CD1c-positive myeloid dendritic cell (primary cell): ENCODE results near the gene C17orf107.
A peak's percentile ranks its signal among the peaks of the same experiment; 100 is the strongest.

ENCODE experiments used
- DNase-seq: peaks from one replicate; pipeline ENCODE4 v3.0.0-alpha.2; 2016; ENCODE audit errors: extremely low spot score

Gene C17orf107

DNA sequence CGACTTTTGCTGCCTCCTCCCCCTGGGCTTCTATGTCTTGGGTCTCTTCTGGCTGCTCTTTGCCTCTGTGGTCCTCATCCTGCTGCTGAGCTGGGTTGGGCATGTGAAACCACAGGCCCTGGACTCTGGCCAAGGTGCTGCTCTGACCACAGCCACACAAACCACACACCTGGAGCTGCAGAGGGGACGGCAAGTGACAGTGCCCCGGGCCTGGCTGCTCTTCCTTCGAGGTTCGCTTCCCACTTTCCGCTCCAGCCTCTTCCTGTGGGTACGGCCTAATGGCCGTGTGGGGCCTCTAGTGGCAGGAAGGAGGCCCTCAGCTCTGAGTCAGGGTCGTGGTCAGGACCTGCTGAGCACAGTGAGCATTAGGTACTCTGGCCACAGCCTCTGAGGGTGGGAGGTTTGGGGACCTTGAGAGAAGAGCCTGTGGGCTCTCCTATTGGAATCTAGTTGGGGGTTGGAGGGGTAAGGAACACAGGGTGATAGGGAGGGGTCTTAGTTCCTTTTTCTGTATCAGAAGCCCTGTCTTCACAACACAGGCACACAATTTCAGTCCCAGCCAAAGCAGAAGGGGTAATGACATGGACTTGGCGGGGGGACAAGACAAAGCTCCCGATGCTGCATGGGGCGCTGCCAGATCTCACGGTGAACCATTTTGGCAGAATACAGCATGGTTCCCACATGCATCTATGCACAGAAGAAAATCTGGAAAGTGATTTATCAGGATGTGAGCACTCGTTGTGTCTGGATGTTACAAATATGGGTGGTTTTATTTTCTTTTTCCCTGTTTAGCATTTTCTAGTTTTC is 35.0 kb downstream of the C17orf107 start:
- peak; percentile 49 for DNase-seq

DNA sequence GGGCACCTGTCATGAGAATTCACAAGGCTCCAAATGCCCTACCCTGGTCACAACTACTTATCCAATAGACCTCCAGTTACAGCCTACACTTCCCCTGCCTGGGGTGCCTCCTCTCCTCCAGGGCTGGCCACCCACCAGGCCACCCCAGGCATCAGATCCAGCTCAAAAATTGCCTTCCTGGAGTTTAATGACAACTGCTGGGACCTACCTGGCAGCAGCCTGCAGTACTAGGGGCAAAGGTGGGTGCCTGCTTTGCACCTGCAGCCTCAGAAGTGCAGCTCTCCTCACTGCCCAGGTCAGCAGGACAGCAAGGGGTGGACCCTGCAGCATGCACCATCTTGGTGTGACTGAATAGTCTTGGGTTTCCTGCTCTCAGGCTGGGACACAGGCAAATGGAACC is 36.3 kb downstream of the C17orf107 start:
- DNase-seq: no peak

- DNase-seq: no peak
Observed at GRCh38 chr17:4936436-4936835, 37.1 kb downstream of the C17orf107 start.

DNA sequence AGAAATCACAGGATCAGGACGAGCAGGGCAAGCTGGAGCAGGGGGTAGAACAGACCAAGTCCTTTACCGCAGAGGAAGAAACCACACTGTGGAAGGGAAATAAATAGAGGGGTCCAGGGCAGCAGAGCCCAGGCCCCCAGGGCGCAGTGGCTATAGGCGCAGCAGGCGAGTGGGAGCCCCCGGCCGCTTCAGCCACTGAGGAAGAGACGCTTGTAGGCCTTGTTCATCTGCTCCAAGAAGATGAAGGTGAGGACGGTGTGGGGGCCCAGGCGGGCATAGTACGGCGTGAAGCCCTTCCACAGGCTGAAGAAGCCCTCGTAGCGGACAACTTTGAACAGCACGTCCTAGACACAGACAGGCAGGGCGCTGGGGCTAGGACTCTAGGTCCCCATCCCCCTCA is 38.2 kb downstream of the C17orf107 start:
- no peak for DNase-seq

GRCh38 chr17:4938069-4938491 is 38.7 kb downstream of the C17orf107 start:
- DNase-seq: no peak

DNA sequence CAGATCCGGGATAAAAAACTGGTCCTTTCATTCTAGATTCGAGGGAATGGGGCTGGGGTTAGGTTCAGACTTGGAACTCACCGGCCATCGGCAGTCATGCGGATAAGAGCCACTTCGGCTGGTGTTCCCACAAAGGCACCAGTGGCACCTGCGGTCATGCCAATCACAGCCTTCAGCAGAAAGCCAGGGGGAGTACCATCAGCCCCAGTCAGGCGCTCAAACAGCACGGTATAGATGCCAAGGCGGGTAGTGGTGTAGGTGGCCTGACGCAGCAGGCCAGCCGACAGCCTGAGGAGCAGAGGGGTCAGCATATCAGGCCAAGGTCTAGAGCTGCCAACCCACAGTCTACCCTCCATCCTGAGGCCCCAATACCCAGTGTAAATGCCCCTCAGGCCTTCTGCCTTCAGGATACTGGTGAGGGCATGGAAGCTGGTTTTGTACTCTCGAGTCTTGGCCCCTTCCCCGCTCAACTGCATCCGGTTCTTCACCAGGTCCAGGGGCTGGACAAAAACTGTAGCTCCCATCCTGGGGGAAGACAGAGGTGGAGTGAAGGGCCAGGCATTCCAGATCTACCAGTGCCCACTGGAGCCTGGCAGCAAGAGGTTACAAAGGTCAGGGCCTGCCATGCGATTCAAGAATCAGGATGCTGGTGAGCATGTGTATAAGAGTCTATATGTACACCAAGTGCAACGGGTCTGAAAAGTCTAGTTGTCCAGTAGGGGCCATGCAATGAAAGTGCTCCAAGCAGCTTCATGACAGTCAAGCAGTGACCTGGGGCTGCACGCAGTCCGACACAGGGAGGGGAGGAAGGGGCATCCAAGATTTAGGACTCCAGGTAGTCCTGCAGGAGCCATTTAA is 39.6 kb downstream of the C17orf107 start:
- DNase-seq: no peak

GRCh38 chr17:4939546-4939795 is 40.1 kb downstream of the C17orf107 start:
- DNase-seq: no peak

GRCh38 chr17:4939796-4940554 is 40.6 kb downstream of the C17orf107 start, which contains the start of the genes RNF167 and SLC25A11:
TSS of gene RNF167 (plus strand) at chr17:4940268. CDS start at chr17:4940910, 642 bp downstream.
TSS of gene SLC25A11 (minus strand) at chr17:4940046. CDS start at chr17:4939910, 136 bp downstream.
- DNase-seq: peak; percentile 100

GRCh38 chr17:4940555-4941318 is 41.4 kb downstream of the C17orf107 start:
- DNase-seq: no peak

DNA sequence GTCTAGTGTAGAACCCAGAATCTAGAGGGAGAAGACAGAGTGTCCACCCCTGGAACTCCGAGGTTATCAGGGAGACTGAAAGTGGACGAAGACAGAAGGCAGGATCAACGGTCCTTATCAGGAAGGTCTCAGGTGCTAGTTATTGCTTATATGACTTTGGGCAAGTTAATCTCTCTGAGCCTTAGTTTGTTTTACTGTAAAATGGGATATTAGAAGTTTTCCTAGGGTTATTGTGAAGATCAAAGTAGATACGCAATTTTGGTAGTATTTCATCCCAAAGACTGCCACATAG is 41.9 kb downstream of the C17orf107 start:
- DNase-seq: no peak

DNA sequence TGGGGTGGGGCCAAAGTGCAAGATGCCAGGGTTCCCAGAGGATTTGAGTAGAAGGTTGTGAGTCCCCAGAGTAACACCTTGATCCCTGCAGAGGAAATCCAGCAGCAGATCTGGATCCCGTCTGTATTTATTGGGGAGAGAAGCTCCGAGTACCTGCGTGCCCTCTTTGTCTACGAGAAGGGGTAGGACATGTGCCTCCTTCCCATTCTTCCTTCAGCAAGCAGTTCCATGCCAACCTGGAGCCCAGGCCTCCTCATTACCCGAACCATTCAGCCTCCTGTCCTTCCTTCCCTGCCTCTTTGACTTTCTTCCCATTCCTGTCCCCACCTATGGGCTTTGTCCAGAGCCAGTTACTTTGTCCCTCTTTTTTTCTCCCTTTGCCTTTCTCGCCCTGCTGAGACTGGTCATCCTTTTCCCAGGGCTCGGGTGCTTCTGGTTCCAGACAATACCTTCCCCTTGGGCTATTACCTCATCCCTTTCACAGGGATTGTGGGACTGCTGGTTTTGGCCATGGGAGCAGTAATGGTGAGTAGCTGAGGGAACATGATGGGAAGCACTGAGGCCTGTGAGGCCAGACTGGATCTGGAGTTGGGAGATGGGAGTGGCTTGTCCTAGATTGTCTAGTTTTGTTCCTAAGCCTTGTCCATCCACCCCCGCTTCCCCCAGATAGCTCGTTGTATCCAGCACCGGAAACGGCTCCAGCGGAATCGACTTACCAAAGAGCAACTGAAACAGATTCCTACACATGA is 43.6 kb downstream of the C17orf107 start:
- no peak for DNase-seq

DNA sequence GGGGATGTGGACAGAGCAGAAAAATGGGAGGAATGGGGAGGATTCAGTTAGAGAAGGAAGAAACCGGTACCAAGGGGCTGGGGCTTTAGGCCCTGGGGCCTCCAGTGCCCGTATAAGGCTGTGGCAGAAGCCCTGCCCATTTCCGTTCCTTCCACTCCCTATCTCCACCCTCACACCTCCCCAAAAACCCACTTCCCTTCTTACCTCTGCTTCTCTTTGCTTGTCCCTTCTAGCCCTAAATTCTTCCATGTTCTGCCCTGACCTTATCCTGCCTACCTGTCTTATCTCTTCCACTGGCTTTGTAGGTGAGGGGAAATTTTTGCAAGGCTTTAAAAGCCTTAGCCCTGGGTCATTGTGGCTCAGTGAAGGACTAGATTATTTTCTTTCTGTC is 44.8 kb downstream of the C17orf107 start:
- peak; percentile 49 for DNase-seq

DNA sequence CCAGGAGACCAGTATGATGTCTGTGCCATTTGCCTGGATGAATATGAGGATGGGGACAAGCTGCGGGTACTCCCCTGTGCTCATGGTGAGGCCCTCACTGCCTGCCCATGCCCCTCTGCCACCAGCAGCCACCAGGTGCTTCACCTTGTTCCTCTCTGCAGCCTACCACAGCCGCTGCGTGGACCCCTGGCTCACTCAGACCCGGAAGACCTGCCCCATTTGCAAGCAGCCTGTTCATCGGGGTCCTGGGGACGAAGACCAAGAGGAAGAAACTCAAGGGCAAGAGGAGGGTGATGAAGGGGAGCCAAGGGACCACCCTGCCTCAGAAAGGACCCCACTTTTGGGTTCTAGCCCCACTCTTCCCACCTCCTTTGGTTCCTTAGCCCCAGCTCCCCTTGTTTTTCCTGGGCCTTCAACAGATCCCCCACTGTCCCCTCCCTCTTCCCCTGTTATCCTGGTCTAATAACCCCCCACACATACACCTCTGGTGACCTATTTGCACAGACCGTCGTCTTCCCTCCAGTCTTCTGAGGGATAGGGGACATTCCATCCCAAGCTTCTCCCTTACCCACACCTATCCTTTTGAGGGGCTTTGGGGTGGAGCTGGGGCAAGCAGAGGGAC is 45.3 kb downstream of the C17orf107 start:
- DNase-seq: no peak

- DNase-seq: peak; percentile 82
Observed at GRCh38 chr17:4945176-4945943, 46.0 kb downstream of the C17orf107 start.

DNA sequence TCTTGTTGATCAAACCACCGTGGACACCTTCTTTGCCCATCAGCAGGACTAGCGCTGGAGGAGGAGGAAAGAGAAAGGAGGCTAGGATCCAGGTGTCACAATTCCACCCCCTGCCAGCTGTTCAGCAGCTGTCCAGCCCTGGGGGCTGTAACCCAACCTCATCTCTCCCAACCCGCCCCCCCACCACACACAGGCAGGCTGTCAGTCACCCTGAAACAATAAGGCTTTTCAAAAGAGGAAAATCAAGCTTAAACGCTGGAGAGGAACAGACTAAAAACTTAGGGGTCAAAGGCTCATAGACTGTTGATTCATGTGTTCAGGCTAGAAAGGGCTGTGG is 46.6 kb downstream of the C17orf107 start:
- no peak for DNase-seq

DNA sequence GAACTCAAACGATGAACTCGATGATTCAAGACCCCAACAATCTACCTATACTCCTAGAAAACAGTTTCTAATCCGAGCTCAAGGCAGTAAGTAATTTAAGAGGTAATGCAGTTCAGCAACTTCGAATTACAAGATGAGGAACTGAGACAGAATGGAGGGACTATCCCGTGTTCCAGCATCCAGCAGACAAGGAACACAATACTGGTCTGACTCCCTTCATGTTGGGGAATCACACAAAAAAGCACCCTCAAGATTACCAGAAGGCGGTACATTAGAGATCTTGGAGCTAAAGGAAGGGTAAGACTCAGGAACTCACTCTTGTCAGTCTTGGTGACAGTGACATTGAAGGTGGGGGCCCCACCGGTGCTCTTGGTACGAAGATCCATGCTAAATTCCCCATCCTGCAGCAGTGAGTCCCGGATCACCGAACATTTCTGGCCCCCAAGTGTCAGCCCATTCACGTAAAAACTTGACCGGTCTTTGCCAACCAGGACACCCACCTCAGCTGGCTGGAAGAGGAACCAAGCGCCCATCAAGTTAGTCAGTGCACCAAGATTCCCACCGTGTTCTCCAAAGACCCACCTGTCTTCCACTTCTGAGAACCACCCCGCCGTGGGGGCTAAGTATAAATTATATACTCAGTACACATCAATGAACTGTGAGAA is 47.1 kb downstream of the C17orf107 start:
- DNase-seq: peak; percentile 61

- DNase-seq: peak; percentile 39
Observed at GRCh38 chr17:4947010-4947410, 47.7 kb downstream of the C17orf107 start.

DNA sequence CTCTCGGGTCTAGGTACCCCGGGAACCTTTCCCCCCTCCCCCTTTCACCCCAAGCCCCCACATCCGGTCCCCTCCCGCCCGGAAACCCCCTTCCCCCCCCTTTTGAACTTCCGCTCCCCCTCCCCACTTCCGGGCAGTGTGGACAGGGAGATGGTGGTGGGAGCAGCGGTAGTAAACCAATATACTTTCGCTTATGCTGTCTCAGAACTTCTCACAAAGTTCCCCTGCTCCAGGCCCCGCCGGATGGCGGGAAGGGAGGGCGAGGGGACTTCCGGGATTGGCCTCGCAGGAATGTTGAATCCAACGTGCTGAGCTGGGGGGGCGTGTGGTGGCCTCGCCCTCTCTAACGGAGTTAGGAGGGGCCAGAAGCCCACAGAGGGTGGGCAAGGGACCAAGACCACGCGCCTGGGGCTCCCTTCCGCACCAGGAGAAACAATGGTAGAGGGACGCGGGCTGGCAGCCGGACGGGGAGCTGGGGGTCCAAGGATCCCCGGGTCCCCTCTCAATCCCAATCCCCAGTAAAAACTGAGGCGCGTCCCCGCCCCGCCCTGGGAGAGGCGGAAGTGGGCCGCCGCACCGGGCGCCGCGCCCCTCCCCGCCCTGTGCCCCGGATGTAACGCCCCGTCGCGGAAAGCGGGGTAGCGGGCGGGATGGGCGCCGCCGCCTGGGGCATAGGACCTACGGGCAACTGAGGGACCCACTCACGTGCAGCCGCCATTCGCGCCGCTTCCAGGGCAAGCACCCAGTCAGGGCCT is 48.3 kb downstream of the C17orf107 start:
- DNase-seq: peak; percentile 68
